Spinal cord (tissue), 10 donors: Measurements from ENCODE around the gene ANKRD6. TPM values are rescaled to one million over a fixed set of nuclear protein-coding genes. Genes with fewer than 3 reads are reported as not detected.

ENCODE experiments used
- DNase-seq, 6 donors: peaks; one replicate each; pipeline versions ENCODE4 v3.0.0 to v3.0.0-alpha.2; 2013 to 2015; ENCODE audit warnings: low spot score in 6 of 6, low read depth in 4 of 6
- H3K27ac ChIP-seq: one replicate; pipeline ENCODE4 v1.5.1; 2013; ENCODE audit warnings: low read depth, low read length, control low read depth
- H3K27me3 ChIP-seq: one replicate; pipeline ENCODE4 v1.6.1; 2013; ENCODE audit warnings: low read length; ENCODE audit not compliant: control insufficient read depth, insufficient read depth
- H3K36me3 ChIP-seq: one replicate; pipeline ENCODE4 v1.6.1; 2013; ENCODE audit warnings: low read length; ENCODE audit not compliant: control insufficient read depth, insufficient read depth
- H3K4me1 ChIP-seq: one replicate; pipeline ENCODE4 v1.6.1; 2013; ENCODE audit warnings: low read length; ENCODE audit not compliant: control insufficient read depth, insufficient read depth
- H3K4me3 ChIP-seq: one replicate; pipeline ENCODE4 v1.5.1; 2013; ENCODE audit warnings: low read depth, low read length, control low read depth
- H3K9me3 ChIP-seq: one replicate; pipeline ENCODE4 v1.6.1; 2013; ENCODE audit warnings: low read length; ENCODE audit not compliant: control insufficient read depth, insufficient read depth
- WGBS: methylation state at CpG from one replicate; pipeline ENCODE4 v1.1.5; 2013; ENCODE audit warnings: missing lambda C conversion rate; ENCODE audit not compliant: insufficient coverage; 5-methylcytosine and 5-hydroxymethylcytosine counted together
- polyA plus RNA-seq, 2 donors: library from polyadenylated mRNA; unstranded; fragments of 120-200 nt; gene quantifications; one replicate each; pipeline ENCODE4 v1.2.1, GENCODE V29; 2013; ENCODE audit not compliant: insufficient read length in 2 of 2
- total RNA-seq, 2 donors: library from RNA; depleted of rRNA in 1 of 2; stranded (reverse); fragments of 120-200 nt in 1 of 2; fragments of >200 nt in 1 of 2; gene quantifications; one replicate each; pipeline versions ENCODE4 v1.2.3 to v1.2.4, GENCODE V29; 2013 to 2014
- donor health status: healthy.

The ANKRD6 gene
- total and polyA plus RNA-seq, 4 donors = 44.5 to 68.3 (median 52.9) TPM

DNA sequence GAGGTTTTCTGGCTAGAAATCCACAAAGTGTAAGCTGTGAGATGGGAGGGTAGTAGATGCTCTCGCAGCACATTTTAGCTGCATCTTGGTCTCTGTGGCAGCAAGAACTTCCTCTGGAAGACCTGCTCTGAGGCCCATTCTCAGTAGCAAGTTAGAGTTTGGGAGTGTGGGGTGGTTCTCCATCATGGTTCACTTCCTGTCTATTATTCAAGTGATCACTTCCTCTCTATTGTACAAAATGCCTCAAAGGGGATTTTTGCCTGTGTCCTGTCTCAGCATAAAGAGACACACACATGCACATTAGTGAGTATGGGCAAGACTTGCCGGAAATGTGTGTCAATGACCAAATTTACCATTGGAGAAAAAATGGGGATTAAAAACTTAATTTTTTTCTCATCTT, 163.1 kb downstream of the ANKRD6 start:
- no peak for DNase-seq
- no peaks in the 10 kb centered on the region for H3K4me1 ChIP-seq
- no peaks in the 10 kb centered on the region for H3K36me3 ChIP-seq
- H3K4me3 ChIP-seq = no peak overlapping the region
- H3K27me3 ChIP-seq = no peaks in the 10 kb centered on the region
- no peaks in the 10 kb centered on the region for H3K9me3 ChIP-seq
- 100% methylated on average over 1 of the region's 2 CpGs for whole genome bisulfite sequencing
- H3K27ac ChIP-seq = no peak overlapping the region

GRCh38 chr6:89596484-89596883, 163.5 kb downstream of the ANKRD6 start:
- no peak overlapping the region for H3K27ac ChIP-seq
- no peak overlapping the region for H3K4me3 ChIP-seq
- no peak for DNase-seq
- no peaks in the 10 kb centered on the region for H3K4me1 ChIP-seq
- H3K27me3 ChIP-seq = no peaks in the 10 kb centered on the region
- no peaks in the 10 kb centered on the region for H3K36me3 ChIP-seq
- H3K9me3 ChIP-seq = no peaks in the 10 kb centered on the region
- no CpG with 5 or more reads among the region's 1 CpG for WGBS

GRCh38 chr6:89597372-89597771, 164.4 kb downstream of the ANKRD6 start:
- DNase-seq = no peak
- no peaks in the 10 kb centered on the region for H3K9me3 ChIP-seq
- H3K27ac ChIP-seq = no peak overlapping the region
- no peaks in the 10 kb centered on the region for H3K4me1 ChIP-seq
- H3K36me3 ChIP-seq = peaks cover 5% of the 10 kb centered on the region
- 93% methylated on average over 1 of the region's 2 CpGs for WGBS
- H3K4me3 ChIP-seq = no peak overlapping the region
- no peaks in the 10 kb centered on the region for H3K27me3 ChIP-seq

DNA sequence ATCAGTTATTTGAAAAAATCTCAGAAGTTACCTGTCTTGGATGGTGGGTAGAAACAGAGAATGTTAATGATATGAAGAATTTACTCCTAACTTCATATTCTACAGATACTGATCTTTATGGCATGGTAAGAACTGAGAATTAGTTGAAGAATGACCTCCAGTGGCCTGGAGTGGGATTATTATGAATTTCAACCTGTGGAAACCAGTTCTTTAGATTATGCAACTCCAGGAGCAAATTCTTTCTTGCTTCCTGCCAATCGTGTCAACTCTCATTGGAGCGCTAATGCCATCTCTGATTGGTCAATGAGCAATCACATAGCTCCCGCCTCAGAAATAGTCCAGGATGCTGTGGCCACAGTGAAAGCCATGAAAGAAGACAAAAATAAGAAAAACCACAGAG, 165.0 kb downstream of the ANKRD6 start:
- Histone ChIP-seq H3K9me3 (no peaks in the 10 kb centered on the region), H3K27me3 (no peaks in the 10 kb centered on the region), H3K4me3 (no peak overlapping the region), H3K27ac (no peak overlapping the region), H3K36me3 (peaks cover 8% of the 10 kb centered on the region), H3K4me1 (no peaks in the 10 kb centered on the region)
- DNase-seq = peak in 2 of 6 donors; percentile 50 to 84
- 20% methylated on average over 2 of the region's 3 CpGs for WGBS

DNA sequence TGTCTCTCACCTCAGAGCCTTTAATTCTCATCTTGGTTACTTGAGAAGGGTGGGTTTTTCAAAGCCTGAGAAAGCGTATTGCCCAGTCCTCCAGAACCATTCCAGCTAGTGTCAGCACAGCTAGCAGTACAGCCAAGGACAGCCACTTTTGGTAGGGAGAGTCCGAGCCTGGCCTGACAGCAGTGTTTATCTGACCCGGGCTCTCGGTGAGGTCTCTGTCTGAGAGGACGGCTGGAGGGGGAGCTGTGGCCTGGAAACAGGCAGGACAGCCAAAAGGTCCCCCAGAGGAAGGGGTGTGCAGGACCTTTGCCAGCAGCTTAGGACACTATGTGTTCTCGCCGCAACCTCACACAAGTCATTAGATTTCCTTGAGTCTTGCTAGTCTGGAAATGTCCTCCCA, 166.8 kb downstream of the ANKRD6 start:
- Histone ChIP-seq H3K36me3 (peaks cover 11% of the 10 kb centered on the region), H3K4me1 (no peaks in the 10 kb centered on the region), H3K27ac (no peak overlapping the region), H3K4me3 (no peak overlapping the region), H3K9me3 (no peaks in the 10 kb centered on the region), H3K27me3 (no peaks in the 10 kb centered on the region)
- WGBS = 71% methylated on average over 4 of the region's 7 CpGs
- DNase-seq = no peak

GRCh38 chr6:89602166-89602565, 169.2 kb downstream of the ANKRD6 start:
- Histone ChIP-seq H3K9me3 (no peaks in the 10 kb centered on the region), H3K4me1 (no peaks in the 10 kb centered on the region), H3K27me3 (no peaks in the 10 kb centered on the region), H3K36me3 (peaks cover 24% of the 10 kb centered on the region), H3K4me3 (no peak overlapping the region), H3K27ac (no peak overlapping the region)
- WGBS = 88% methylated on average over 5 of the region's 6 CpGs
- no peak for DNase-seq

DNA sequence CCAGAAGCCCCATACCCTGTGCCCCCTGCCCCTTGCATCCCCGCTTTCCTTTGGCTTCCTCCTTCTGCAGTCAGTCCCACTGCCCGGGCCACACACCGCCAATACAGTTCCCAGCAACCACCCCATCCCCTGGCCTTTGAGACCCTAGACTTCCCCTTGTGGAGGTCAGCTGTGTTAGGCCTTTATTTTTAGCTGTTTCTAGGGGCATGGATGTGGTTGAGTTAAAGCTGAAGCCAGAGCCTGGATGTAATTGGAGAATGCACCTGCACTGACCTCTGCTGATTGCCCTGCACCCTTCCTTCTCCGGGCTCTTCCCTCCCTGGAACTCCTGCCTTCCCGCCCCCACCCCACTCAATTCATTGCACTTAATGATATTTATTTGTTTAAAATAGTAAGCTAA, 171.7 kb downstream of the ANKRD6 start:
- H3K4me1 ChIP-seq = no peaks in the 10 kb centered on the region
- WGBS = 100% methylated on average over 1 of the region's 5 CpGs
- peaks cover 29% of the 10 kb centered on the region for H3K36me3 ChIP-seq
- DNase-seq = no peak
- H3K27me3 ChIP-seq = no peaks in the 10 kb centered on the region
- no peaks in the 10 kb centered on the region for H3K9me3 ChIP-seq
- no peak overlapping the region for H3K4me3 ChIP-seq
- H3K27ac ChIP-seq = no peak overlapping the region

GRCh38 chr6:89605861-89606260, 172.9 kb downstream of the ANKRD6 start:
- Histone ChIP-seq H3K4me1 (no peaks in the 10 kb centered on the region), H3K27me3 (no peaks in the 10 kb centered on the region), H3K9me3 (no peaks in the 10 kb centered on the region), H3K4me3 (no peak overlapping the region), H3K36me3 (peaks cover 29% of the 10 kb centered on the region), H3K27ac (no peak overlapping the region)
- 65% methylated on average over 3 of the region's 5 CpGs for WGBS
- peak in 1 of 6 donors; percentile 34 for DNase-seq

GRCh38 chr6:89610149-89610642, 177.2 kb downstream of the ANKRD6 start:
- WGBS = 100% methylated on average over 1 of the region's 11 CpGs
- Histone ChIP-seq H3K4me3 (no peak overlapping the region), H3K9me3 (no peaks in the 10 kb centered on the region), H3K27ac (no peak overlapping the region), H3K36me3 (peaks cover 18% of the 10 kb centered on the region), H3K27me3 (no peaks in the 10 kb centered on the region), H3K4me1 (no peaks in the 10 kb centered on the region)
- DNase-seq = peak in 2 of 6 donors; percentile 28 to 41

DNA sequence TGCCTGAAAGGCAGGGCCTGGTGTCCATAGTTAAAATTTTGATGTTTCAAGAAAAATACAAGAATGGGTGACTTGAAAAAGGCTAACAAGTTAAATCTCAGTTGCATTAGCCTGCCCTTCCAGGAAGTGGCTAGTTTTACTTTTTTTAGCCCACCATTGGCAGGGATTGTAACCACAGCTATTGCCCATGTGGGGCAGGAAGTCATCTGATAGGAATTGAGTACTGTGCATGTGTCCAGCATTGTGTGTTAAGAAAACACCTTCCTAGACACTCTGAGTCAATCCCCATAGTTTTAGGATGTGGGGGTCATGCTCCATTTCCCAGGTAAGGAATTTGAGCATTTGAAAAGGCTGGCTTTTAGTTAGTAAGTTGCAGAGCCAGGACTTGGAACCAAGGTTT, 178.7 kb downstream of the ANKRD6 start:
- H3K4me1 ChIP-seq = no peaks in the 10 kb centered on the region
- DNase-seq = no peak
- H3K4me3 ChIP-seq = no peak overlapping the region
- no peaks in the 10 kb centered on the region for H3K9me3 ChIP-seq
- H3K36me3 ChIP-seq = peaks cover 16% of the 10 kb centered on the region
- H3K27me3 ChIP-seq = no peaks in the 10 kb centered on the region
- no peak overlapping the region for H3K27ac ChIP-seq
